ENCODE data around the gene SPTBN1.

SPTBN1 gene

GRCh38 chr2:54434711-54435110, 21.4 kb upstream of the SPTBN1 start:
- no peak for DNase-seq

GRCh38 chr2:54435325-54436226, 20.6 kb upstream of the SPTBN1 start:
- no peak for DNase-seq

GRCh38 chr2:54437588-54437987, 18.5 kb upstream of the SPTBN1 start:
- no peak for DNase-seq

- no peak for DNase-seq
Observed at GRCh38 chr2:54438271-54438670, 17.9 kb upstream of the SPTBN1 start.

- no peak for DNase-seq
Observed at GRCh38 chr2:54439582-54439981, 16.5 kb upstream of the SPTBN1 start.

GRCh38 chr2:54440050-54440449, 16.1 kb upstream of the SPTBN1 start:
- DNase-seq = no peak

- DNase-seq = no peak
Observed at GRCh38 chr2:54444503-54444902, 11.6 kb upstream of the SPTBN1 start.

DNA sequence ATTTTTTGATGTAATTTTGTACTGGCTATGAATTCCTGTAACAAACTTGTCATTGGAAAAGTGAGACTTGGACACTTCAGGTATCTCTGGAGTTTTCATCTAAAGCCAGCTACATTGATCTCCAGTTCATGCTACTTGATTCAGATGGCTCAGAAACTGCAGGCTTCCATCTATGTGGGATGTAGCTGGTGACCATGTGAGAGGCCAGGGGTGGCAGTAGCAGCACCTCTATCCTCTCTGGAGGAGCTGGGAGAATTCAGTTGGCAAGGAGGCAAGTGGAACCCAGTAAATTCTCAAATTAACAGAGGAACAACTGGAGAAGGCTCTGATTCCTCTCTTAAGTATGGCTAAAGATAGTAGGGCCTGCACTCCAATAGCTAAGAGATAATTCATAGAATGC, 10.0 kb upstream of the SPTBN1 start:
- no peak for DNase-seq

GRCh38 chr2:54446625-54447024, 9.5 kb upstream of the SPTBN1 start:
- no peak for DNase-seq

DNA sequence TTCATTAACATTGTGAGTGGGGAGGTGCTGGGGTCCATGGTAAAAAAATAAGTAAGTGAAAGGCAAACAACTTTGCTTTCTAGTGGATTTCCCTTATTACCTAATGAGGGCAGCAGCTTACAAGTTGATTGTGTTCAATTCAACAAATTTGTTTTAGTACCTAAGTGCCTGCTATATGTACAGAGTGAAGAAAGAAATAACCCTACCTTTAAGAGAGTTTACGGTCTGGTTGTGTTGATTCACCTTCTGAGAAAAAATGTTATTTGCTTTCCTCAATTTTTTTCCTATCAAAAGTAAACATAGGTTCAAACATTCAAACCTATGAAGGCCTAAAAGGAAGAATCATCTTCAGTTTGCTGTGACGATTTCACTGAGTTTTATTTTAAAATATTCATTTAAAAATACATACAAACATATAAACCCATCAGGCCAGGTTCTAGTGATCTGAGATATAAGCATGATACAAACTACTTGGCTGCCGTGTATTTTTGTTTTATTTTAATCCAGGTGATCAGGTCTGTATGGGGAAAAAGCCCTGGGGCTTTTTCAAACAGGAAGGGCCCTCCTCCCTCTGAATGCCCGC, 1.5 kb upstream of the SPTBN1 start:
- no peak for DNase-seq

- no peak for DNase-seq
Observed at GRCh38 chr2:54455131-54455562, 980 bp upstream of the SPTBN1 start.

DNA sequence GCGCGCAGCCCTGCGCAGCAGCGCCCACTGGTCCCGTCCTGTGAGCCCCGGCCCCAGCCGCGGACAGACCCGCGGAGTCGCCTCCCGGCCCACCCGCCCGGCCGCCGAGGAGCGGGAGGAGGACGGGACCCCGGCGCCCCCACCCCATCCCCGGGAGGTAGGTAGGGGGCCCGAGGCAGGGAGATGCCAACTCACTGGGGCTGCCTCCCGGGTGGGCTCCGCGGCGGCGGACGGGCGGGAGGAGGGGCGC, 160 bp downstream of the SPTBN1 start:
- DNase-seq = no peak

- no peak for DNase-seq
Observed at GRCh38 chr2:54456612-54457322, 640 bp downstream of the SPTBN1 start.

DNA sequence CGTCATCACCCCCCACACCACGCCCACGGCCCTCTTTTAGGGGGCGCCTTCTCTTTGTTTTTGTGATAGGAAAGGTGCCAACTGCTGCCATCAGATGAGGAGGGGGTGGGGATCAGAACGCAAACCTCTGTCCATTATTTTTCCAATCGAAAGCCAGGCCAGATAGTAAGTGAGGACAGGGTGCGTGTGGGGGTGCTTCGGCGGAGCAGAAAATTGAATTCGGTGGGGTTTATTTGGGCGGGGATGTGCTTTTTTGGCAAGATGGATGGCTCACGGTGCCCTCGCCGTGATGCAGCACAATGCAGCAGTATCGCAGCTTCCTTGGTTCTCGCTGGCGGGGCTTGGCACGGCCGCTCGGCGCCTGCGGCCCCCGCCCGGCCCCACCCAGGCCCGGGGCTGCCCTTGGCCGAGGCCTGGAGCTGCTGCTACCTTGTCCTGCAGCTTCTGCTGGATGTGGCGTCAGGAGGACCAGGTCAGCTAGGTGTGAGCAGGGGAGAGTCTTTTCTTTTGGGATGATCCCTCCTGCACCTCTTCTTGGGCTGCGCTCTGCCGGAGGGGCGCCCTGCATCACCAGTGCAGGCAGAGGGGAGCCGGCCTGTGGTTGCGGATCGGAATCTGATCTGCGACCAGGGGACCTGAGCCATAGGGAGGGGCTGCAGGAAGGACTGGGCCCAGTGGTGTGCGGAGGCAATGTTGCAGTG, 1.3 kb downstream of the SPTBN1 start:
- DNase-seq = peak in 1 of 2 experiments; percentile 31

- DNase-seq = no peak
Observed at GRCh38 chr2:54459037-54459441, 2.9 kb downstream of the SPTBN1 start.

DNA sequence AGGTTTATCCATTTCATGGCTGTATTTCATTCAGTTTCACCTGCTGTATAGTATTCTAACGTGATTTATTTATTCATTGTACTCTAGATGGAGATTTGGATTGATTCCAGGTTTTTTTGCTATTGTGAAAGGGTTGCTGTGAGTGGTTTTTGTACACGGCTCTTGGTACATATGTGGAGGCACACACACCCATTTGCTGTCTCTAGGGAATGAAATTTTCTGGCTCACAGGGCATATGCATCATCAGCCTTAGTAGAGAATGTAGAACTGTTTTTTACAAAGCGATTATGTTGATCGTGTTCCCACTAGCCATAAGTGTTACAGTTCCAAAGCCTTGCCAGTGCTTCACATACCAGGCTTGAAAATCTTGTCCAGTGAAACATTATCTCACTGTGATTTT, 5.1 kb downstream of the SPTBN1 start:
- no peak for DNase-seq

- no peak for DNase-seq
Observed at GRCh38 chr2:54464341-54464740, 8.2 kb downstream of the SPTBN1 start.

DNA sequence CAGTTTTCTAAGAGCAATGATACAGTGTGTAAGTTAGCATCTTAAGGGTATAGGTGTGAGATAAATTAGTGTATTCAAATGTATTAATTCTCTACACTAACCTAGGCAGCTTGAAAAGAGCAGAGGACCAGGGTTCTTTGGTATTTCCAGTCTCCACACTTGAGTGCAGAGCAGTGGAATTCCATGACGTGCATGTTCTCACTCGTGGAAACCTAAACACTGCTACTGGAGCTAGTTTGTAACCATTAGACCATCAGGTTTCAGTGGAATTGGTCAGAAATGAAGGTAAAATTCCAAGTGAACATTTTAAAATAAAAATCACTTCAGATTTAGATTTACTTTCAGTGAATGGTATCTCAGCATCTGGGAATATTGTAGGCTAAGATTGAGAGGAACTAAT, 9.0 kb downstream of the SPTBN1 start:
- no peak for DNase-seq

- no peak for DNase-seq
Observed at GRCh38 chr2:54466870-54467269, 10.7 kb downstream of the SPTBN1 start.

DNA sequence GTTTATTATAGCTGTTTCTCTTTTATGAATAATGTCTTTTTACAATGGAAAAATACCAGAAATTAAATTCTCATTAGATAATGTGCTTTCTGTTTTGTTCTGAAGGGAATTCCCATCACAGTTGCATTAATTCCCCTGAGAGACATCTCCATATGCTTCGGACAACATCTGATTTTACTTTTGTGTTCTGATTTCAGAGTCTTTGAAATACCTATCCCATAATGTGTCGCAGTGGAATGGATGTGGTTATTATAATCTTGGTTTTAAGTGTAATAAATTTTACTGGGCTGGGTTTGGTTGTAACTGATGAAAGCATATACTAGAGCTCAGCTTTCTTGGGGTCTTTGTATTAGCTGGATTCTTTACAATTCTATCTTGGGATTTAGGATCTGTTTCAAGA, 12.5 kb downstream of the SPTBN1 start:
- DNase-seq = no peak

DNA sequence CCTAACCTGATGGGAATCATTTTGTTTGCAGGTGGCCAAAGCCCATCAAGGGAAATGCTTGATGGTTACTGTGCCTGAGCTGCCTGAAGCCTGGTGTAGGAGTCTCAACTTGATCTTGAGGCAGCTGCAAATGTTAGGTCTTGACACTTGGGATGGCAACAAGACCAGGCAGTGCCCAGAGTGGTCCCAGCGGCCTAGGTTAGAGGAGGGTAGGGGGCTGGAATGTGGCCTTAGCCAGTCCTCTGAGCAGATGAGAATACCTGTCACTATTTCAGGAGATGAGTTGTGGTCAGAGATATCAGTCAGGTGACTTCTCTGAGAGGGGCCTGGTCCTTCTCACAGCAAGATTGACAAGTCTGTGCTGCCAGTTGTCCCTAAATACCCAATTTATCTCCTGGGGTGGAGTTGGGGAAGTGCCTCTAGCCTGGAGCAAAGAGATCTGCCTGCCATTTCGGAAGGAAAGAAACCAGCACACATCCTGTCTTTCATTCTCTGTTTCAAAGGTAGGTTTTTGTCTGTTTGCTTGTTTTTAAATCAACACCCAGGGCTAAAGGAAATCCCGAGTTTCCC, 13.4 kb downstream of the SPTBN1 start:
- no peak for DNase-seq

DNA sequence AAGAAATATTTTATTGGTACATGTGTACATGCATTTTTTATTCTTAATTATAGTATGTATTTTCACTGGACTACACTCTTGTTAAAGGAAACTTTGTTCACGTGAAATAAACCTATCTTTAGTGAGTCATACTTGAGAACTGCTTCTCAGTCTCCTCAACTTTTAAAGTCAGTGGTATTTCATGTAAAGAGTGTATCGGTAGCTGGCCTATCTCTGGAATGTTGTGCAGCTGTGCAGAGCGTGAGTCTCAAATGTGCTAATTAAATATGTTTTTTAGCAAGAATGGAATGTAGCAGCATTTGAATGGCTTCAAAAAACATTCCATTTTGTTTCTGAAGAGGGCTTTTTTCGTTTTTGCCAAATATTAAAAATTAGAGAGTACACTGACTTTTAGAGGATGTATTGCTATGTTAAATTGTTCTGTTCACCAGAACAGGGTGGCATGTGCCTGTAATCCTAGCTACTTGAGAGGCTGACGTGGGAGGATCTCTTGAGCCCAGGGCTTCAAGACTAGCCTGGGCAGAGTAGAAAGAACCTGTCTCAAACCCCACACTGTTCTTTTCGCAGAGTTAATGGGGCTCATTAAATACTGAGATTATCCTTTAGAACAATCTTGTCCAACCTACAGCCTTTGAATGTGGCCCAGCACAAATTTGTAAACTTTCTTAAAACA, 14.3 kb downstream of the SPTBN1 start:
- DNase-seq = no peak
